ENCODE data around the gene PRLR.
"Not testable (repeated sequence)": the region's sequence is repeated elsewhere in the genome, so short reads cannot be mapped to it uniquely, and the experiment has no call there.

PRLR gene

GRCh38 chr5:35197351-35197750, 32.9 kb downstream of the PRLR start:
- Histone ChIP-seq H3K27ac (no peak overlapping the region), H3K9ac (ENCODE audit: insufficient read length) (no peak overlapping the region), H3K36me3 (ENCODE audit: insufficient read depth, low read length) (no peaks in the 10 kb centered on the region), H3K9me3 (ENCODE audit: low read depth, low read length) (no peaks in the 10 kb centered on the region), H3K4me3 (no peak overlapping the region)
- DNase-seq (ENCODE audit: low read depth, low spot score) = no peak
- TF ChIP-seq POLR2AphosphoS5 (IDR thresholded peaks at IDR 0.05; ENCODE audit: borderline replicate concordance, low read depth, low read length) (no peak), EZH2 (IDR thresholded peaks at IDR 0.05) (no peak), FOXP2 (optimal IDR thresholded peaks at IDR 0.05; ENCODE audit: control extremely low read depth, extremely low read length, insufficient read depth) (no peak)

DNA sequence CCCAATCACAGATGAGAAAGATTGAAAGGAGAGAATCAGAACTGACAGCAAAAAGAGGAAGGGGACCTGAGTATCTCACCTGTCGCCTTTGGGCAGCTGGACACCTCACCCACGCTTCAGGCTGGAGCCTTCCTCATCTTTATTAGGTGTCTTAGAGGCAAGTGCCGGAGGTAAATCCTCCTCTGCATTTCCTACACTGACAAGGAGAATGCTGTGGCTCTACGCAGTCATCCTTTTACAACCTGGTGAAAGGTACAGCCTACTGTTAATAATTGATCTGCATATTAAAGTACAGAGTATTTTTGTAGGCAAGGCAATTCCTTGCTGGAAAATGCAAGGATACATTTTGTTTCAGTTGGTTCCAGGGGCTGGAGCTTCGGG, 34.8 kb downstream of the PRLR start:
- TF ChIP-seq POLR2AphosphoS5 (IDR thresholded peaks at IDR 0.05; ENCODE audit: borderline replicate concordance, low read depth, low read length) = no peak
- DNase-seq (ENCODE audit: low read depth, low spot score) = no peak
- Histone ChIP-seq H3K9me3 (ENCODE audit: low read depth, low read length) (no peaks in the 10 kb centered on the region), H3K27ac (no peak overlapping the region), H3K9ac (ENCODE audit: insufficient read length) (no peak overlapping the region), H3K36me3 (ENCODE audit: insufficient read depth, low read length) (no peaks in the 10 kb centered on the region), H3K4me3 (no peak overlapping the region)

DNA sequence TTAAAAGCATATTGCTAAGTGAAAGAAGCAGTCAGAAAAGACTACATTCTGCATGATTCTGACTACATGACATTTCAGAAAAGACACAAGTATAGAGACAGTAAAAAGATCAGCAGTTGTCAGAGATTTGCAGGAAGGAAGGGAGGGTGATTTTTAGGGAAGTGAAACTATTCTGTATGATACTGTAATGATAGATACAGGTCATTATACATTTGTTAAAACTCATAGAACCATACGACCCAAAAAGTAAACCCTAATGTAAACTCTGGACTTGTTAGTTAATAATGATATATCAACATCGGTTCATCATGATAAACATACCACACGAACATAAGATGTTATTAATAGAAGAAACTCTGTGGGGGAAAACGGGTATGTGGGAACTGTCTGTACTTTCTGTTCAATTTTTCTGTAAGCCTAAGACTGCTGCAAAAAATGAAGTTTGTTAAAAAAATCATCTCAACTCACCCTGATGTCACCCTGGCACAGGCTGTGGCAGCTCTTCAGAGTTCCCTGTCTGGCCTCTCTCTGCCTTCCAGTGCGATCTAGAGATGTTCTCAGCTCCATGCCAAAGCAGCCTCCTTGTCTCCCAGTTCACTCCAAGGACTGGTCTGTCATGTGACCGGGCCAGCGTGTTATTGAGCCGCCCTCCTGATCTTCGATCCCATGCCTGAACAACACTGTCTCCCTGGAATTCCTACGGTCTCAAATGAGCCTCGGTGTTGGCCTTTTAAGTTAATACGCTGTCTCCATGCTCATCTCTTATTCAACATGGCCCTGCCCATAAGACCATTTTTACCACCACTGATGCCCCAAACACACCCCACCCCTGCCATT, 35.4 kb downstream of the PRLR start:
- H3K27ac ChIP-seq = no peak overlapping the region
- DNase-seq (ENCODE audit: low read depth, low spot score) = no peak
- TF ChIP-seq FOXP2 (optimal IDR thresholded peaks at IDR 0.05; ENCODE audit: control extremely low read depth, extremely low read length, insufficient read depth) (no peak), POLR2AphosphoS5 (IDR thresholded peaks at IDR 0.05; ENCODE audit: borderline replicate concordance, low read depth, low read length) (no peak), EZH2 (IDR thresholded peaks at IDR 0.05) (no peak)
- H3K9me3 ChIP-seq (ENCODE audit: low read depth, low read length) = no peaks in the 10 kb centered on the region
- H3K9ac ChIP-seq (ENCODE audit: insufficient read length) = no peak overlapping the region
- H3K4me3 ChIP-seq = no peak overlapping the region
- no peaks in the 10 kb centered on the region for H3K36me3 ChIP-seq (ENCODE audit: insufficient read depth, low read length)

DNA sequence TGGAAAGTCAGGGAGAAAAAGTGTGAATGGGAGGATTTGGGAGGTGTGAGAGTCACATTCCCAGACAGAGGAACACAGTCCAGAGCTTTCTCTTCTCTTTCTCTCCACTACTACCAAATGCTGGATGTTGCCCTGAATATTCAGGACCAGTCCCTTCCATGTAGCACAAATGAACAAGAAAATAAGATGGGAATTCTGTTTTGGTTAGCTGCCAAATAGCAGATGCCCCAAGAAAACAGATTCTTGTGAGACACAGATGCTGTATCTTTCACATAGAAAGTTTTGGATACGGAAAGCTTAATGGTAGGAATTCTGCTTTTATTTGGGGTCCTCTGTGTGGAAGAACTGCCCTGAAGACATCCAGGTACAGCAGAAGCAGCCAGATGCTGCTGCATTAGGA, 37.8 kb downstream of the PRLR start:
- DNase-seq (ENCODE audit: low read depth, low spot score) = no peak
- Histone ChIP-seq H3K4me3 (no peak overlapping the region), H3K9ac (ENCODE audit: insufficient read length) (no peak overlapping the region), H3K27ac (no peak overlapping the region), H3K9me3 (ENCODE audit: low read depth, low read length) (no peaks in the 10 kb centered on the region), H3K36me3 (ENCODE audit: insufficient read depth, low read length) (no peaks in the 10 kb centered on the region)
- TF ChIP-seq EZH2 (IDR thresholded peaks at IDR 0.05) (no peak), POLR2AphosphoS5 (IDR thresholded peaks at IDR 0.05; ENCODE audit: borderline replicate concordance, low read depth, low read length) (no peak), FOXP2 (optimal IDR thresholded peaks at IDR 0.05; ENCODE audit: control extremely low read depth, extremely low read length, insufficient read depth) (no peak)

GRCh38 chr5:35189801-35190200, 40.5 kb downstream of the PRLR start:
- H3K9me3 ChIP-seq (ENCODE audit: low read depth, low read length); H3K27ac ChIP-seq; H3K4me3 ChIP-seq; H3K9ac ChIP-seq (ENCODE audit: insufficient read length); DNase-seq (ENCODE audit: low read depth, low spot score); H3K36me3 ChIP-seq (ENCODE audit: insufficient read depth, low read length): not testable (repeated sequence)

DNA sequence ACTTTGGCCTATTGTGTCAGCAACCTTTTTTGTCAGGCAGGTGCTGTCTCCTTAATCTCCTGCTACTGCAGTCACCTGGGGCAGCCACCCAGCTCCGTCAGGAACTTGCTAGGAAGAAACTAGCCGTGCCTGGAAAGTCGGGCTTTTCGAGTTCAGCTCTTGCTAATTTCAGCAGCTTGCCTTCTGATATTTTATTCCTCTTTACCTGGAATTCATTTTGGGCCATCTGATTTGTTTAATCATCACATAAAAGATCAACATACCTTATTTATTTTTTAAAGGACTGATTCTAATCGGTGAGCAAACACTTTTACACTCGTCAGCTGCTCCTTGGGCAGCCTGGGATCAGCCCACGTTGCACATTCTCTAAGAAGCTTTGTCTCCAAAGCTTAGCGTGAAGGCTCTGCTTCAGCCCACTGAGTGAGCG, 42.2 kb downstream of the PRLR start:
- H3K27ac ChIP-seq = no peak overlapping the region
- no peaks in the 10 kb centered on the region for H3K36me3 ChIP-seq (ENCODE audit: insufficient read depth, low read length)

DNA sequence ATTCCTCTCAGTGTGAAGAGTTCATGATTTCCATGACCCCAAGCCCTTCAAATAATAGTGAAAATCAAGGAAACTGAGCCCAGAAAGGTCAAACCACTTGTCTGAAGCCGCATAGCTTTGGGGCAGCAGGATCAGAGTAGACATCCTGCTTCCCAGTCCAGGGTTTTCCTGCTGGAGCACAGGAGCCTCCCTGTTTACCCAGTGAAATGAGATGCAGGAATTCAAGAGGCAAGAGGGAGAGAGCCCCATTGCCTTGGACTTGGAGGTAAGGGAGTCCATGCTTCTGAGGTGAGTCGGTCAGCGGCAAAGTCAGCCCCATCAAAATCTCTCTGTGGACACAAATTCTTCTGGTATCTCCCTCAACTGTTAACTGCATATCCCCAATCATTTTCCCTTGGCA, 42.7 kb downstream of the PRLR start:
- H3K4me3 ChIP-seq; H3K9ac ChIP-seq (ENCODE audit: insufficient read length); DNase-seq (ENCODE audit: low read depth, low spot score); H3K27ac ChIP-seq; H3K36me3 ChIP-seq (ENCODE audit: insufficient read depth, low read length); H3K9me3 ChIP-seq (ENCODE audit: low read depth, low read length): not testable (repeated sequence)

More for the DNA sequence above, 42.2 kb downstream of the PRLR start:
- no peak for DNase-seq (ENCODE audit: low read depth, low spot score)
- H3K4me3 ChIP-seq = no peak overlapping the region
- TF ChIP-seq POLR2AphosphoS5 (IDR thresholded peaks at IDR 0.05; ENCODE audit: borderline replicate concordance, low read depth, low read length) = no peak
- TF ChIP-seq EZH2 (IDR thresholded peaks at IDR 0.05) = no peak
- TF ChIP-seq FOXP2 (optimal IDR thresholded peaks at IDR 0.05; ENCODE audit: control extremely low read depth, extremely low read length, insufficient read depth) = no peak
- H3K9ac ChIP-seq (ENCODE audit: insufficient read length) = no peak overlapping the region
- no peaks in the 10 kb centered on the region for H3K9me3 ChIP-seq (ENCODE audit: low read depth, low read length)

GRCh38 chr5:35186749-35187148, 43.5 kb downstream of the PRLR start:
- no peak overlapping the region for H3K9ac ChIP-seq (ENCODE audit: insufficient read length)
- TF ChIP-seq FOXP2 (optimal IDR thresholded peaks at IDR 0.05; ENCODE audit: control extremely low read depth, extremely low read length, insufficient read depth) = no peak
- H3K27ac ChIP-seq = no peak overlapping the region
- H3K36me3 ChIP-seq (ENCODE audit: insufficient read depth, low read length) = no peaks in the 10 kb centered on the region
- no peak overlapping the region for H3K4me3 ChIP-seq
- H3K9me3 ChIP-seq (ENCODE audit: low read depth, low read length) = no peaks in the 10 kb centered on the region
- DNase-seq (ENCODE audit: low read depth, low spot score) = no peak

GRCh38 chr5:35185518-35185917, 44.8 kb downstream of the PRLR start:
- no peak for DNase-seq (ENCODE audit: low read depth, low spot score)
- H3K9me3 ChIP-seq (ENCODE audit: low read depth, low read length) = no peaks in the 10 kb centered on the region
- H3K36me3 ChIP-seq (ENCODE audit: insufficient read depth, low read length) = no peaks in the 10 kb centered on the region
- no peak overlapping the region for H3K4me3 ChIP-seq
- H3K27ac ChIP-seq = no peak overlapping the region
- H3K9ac ChIP-seq (ENCODE audit: insufficient read length) = no peak overlapping the region
- TF ChIP-seq FOXP2 (optimal IDR thresholded peaks at IDR 0.05; ENCODE audit: control extremely low read depth, extremely low read length, insufficient read depth) (no peak), POLR2AphosphoS5 (IDR thresholded peaks at IDR 0.05; ENCODE audit: borderline replicate concordance, low read depth, low read length) (no peak), EZH2 (IDR thresholded peaks at IDR 0.05) (no peak)

All from SK-N-MC (cell line).